Activated CD4-positive, alpha-beta T cell treated with anti-CD3 and anti-CD28 coated beads for 36 hours (primary cell): Measurements from ENCODE around the gene NXPE3. TPM values are rescaled to one million over a fixed set of nuclear protein-coding genes. Genes with fewer than 3 reads are reported as not detected.

Experiments used
- ATAC-seq: fragments of 200-7000 bp; cut with Tn5 transposase; one replicate; pipeline ENCODE4 v1.10.0; 2021; ENCODE audit warnings: mild to moderate bottlenecking, moderate library complexity
- CTCF ChIA-PET: fragments of 350-600 bp; sonication (Branson Sonifier 250); formaldehyde crosslinking; loops from one replicate; lab custom pipeline; 2021; ENCODE audit warnings: antibody characterized with exemption; lab: Charles Lee
- POLR2A ChIA-PET: fragments of 350-600 bp; sonication (Branson Sonifier 250); formaldehyde crosslinking; loops from one replicate; lab custom pipeline; 2021; ENCODE audit warnings: antibody characterized with exemption, inconsistent platforms; lab: Charles Lee
- DNase-seq: peaks from one replicate; pipeline ENCODE4 v3.0.0-alpha.2; 2020
- H3K27ac Mint-ChIP-seq: one replicate; pipeline ENCODE4 v1.8.0; 2021; ENCODE audit warnings: mixed read lengths
- H3K27me3 Mint-ChIP-seq: one replicate; pipeline ENCODE4 v1.8.0; 2021; ENCODE audit warnings: mixed read lengths
- H3K36me3 Mint-ChIP-seq: one replicate; pipeline ENCODE4 v1.8.0; 2021; ENCODE audit warnings: low read depth, mixed read lengths
- H3K4me1 Mint-ChIP-seq: one replicate; pipeline ENCODE4 v1.8.0; 2021; ENCODE audit warnings: mixed read lengths
- H3K4me3 Mint-ChIP-seq: one replicate; pipeline ENCODE4 v1.8.0; 2021; ENCODE audit warnings: mild to moderate bottlenecking, moderate library complexity, mixed read lengths
- H3K9me3 Mint-ChIP-seq: one replicate; pipeline ENCODE4 v1.8.0; 2021; ENCODE audit warnings: low read depth, mixed read lengths
- intact Hi-C, 2 experiments: fragments of 100-400 bp; cut with DNase I in 1 of 2; cut with micrococcal nuclease in 1 of 2; formaldehyde crosslinking; loops; one replicate each; pipeline versions ENCODE4 v1.14.2 to v1.15.1; 2022 to 2024; cut with DNase I, micrococcal nuclease
- total RNA-seq, 2 experiments: library from RNA; stranded (reverse); gene quantifications; one replicate each; pipeline ENCODE4 v1.2.3, GENCODE V29; 2021

The NXPE3 gene
- total RNA-seq, 2 experiments from 2014 or later = 12.8 to 18.5 TPM

DNA sequence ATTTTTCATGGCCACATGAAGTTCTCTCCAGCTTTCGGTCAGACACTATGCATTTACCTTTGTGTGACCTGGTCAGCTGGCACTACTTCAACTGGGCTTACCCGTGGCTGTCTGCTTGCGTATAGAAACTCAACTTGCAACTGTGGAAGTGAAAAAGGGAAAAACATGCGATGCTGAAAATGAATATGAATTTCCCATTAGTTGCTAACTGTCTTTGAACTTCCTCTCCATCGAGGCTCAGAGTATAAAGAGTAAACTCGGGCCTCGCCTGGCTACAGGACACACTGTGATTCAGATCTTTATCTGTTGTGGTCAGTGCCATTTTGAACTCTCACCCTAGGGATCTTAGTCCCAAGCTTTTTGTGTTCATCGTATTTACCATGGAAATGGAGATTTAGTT lies 97.1 kb downstream of the NXPE3 start:
- H3K27me3 Mint-ChIP-seq = no peaks in the 10 kb centered on the region
- ChIA-PET CTCF (interaction anchor here (1.1 kb wide), 1 partner anchor 353 kb away, joined by 3 read pairs; no protein-coding TSS in a partner anchor), POLR2A (no interaction called here)
- peaks cover 2% of the 10 kb centered on the region for H3K9me3 Mint-ChIP-seq
- no peaks in the 10 kb centered on the region for H3K36me3 Mint-ChIP-seq
- ATAC-seq (no peak), DNase-seq (no peak)
- no peaks in the 10 kb centered on the region for H3K4me1 Mint-ChIP-seq
- intact Hi-C loops = no loop called here
- H3K27ac Mint-ChIP-seq = no peak overlapping the region
- H3K4me3 Mint-ChIP-seq = no peak overlapping the region

Other genes with a start within 250 kb of the NXPE3 start
- 10 to 100 TPM; 54.3 to 55.4 TPM for gene TRMT10C, start 217.3 kb upstream of the NXPE3 start, total RNA-seq
- gene PCNP, start 205.0 kb upstream of the NXPE3 start, total RNA-seq = 100 to 1,000 TPM; 213 to 264 TPM
- gene ZBTB11, start 102.1 kb upstream of the NXPE3 start, total RNA-seq = 10 to 100 TPM; 25.1 to 26.0 TPM
- gene RPL24, start 92.5 kb upstream of the NXPE3 start, total RNA-seq = 1,000 to 10,000 TPM; 1,807 to 1,945 TPM
- 10 to 100 TPM; 18.1 to 20.0 TPM for gene CEP97, start 54.6 kb upstream of the NXPE3 start, total RNA-seq
- 10 to 100 TPM; 47.8 to 56.7 TPM for gene NFKBIZ, start 70.3 kb downstream of the NXPE3 start, total RNA-seq